Ramos (cell line): ENCODE data around the gene BPIFB4.
"Not testable (repeated sequence)": the region's sequence is repeated elsewhere in the genome, so short reads cannot be mapped to it uniquely, and the experiment has no call there.

Experiments used
- in situ Hi-C: fragments of 300-500 bp; cut with MboI; formaldehyde crosslinking; loops from one replicate; pipeline ENCODE4 v1.14.3; 2022; ENCODE audit warnings: low sequenced_read_pairs; ENCODE audit not compliant: unreplicated experiment

The BPIFB4 gene

DNA sequence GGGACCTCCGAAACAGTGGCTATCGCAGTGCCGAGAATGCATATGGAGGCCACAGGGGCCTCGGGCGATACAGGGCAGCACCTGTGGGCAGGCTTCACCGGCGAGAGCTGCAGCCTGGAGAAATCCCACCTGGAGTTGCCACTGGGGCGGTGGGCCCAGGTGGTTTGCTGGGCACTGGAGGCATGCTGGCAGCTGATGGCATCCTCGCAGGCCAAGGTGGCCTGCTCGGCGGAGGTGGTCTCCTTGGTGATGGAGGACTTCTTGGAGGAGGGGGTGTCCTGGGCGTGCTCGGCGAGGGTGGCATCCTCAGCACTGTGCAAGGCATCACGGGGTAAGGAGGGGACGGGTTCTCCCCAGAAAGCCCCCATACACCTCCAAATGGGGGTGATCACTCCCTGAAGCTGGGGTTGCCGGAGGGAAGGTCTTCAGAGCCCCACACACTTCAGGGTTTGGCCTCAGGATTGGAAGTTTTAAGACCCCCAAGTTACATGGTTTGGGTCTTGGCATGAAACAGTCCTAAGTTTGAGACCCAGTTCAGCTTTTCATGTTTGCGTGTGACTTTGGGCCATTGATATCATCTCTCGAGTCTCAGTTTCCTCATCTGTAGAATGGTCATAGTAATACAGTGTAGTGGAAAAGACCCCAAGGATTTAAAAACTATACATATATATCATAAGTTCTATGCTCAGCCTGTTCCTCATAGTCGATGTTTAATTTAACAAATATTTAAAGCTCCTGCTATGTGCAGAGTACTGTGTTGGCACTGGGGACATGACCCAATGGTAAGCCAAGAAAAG, 4.3 kb downstream of the BPIFB4 start:
- in situ Hi-C loops: no loop called here

DNA sequence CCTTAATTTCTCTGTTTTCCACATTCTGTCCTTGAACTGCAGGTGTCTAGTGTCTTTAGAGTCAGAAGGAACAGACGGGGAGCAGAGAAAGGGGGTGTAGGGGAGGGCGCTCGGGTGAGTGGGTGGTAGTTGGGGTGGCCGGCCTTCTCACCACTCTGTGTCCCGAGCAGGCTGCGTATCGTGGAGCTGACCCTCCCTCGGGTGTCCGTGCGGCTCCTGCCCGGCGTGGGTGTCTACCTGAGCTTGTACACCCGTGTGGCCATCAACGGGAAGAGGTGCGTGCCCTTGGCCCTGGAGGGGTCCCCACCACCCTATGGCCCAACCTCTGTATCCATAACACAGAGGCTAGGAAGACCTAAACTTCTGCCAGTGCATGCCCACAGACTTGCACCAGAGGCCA, 5.3 kb downstream of the BPIFB4 start:
- in situ Hi-C loops: no loop called here

DNA sequence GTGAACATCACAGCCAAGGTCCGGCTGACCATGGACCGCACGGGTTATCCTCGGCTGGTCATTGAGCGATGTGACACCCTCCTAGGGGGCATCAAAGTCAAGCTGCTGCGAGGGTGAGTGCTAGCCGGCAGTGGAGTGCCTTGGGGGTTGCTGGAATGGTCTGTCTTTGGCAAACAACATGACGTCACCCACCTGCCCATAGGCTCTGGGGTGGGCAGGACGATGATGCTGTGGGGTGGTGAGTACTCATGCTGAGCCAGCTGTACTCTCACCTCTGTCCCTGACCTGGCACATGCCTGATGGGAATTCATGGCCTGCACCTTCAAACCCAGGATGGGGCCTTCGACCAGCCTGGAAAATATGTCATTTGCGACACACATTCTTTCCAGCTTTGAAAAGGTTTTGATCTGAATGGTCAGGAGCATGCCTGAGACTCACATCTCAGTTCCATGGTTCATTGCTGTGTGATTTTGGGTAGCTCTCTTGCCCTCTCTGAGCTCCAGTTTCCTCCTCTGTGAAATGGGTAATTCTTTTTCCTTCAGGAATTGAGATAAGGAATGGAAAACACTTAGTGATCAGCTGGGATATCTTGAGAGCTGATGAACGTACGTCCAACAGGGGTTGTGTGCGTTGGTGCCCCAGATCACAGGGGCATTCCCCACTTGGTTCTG, 6.7 kb downstream of the BPIFB4 start:
- in situ Hi-C loops: no loop called here

DNA sequence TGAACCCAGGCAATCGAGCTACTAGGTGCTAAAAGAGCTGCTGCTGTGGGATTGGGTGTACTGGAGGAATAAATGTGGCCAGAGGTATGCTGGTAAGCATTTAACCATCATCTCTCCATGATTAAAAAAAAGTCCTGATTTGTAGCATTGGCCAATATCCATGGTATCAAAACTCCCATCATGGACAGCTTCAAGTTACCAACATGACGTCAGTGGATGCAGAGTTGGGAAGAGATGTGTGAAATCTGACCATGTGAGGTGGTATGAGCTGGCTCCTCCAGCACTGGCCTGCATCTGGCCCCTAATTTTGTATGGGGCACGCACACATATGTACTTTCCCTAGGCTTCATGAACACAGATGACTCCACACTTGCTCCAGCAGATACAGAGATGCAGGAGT, 11.7 kb downstream of the BPIFB4 start:
- in situ Hi-C loops: no loop called here

DNA sequence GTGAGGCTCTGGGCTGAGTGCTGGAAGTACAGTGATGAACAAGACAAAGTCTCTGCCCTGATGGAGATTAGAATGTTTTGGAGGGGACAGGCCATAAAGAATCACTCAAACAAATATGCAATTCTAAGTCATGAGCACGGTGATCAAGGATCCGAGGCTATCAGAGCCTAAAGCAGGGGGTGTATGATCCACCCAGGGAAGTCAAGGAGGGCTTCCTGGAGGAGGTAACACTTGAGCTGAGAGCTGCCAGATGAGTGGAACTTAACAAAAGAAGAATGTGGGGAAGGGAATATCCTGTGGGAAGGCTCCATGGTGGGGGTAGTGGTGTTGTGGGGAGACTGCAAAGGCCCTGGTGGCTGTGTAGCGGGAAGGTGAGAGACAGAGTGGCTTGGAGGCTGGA, 12.2 kb downstream of the BPIFB4 start:
- in situ Hi-C loops: no loop called here

DNA sequence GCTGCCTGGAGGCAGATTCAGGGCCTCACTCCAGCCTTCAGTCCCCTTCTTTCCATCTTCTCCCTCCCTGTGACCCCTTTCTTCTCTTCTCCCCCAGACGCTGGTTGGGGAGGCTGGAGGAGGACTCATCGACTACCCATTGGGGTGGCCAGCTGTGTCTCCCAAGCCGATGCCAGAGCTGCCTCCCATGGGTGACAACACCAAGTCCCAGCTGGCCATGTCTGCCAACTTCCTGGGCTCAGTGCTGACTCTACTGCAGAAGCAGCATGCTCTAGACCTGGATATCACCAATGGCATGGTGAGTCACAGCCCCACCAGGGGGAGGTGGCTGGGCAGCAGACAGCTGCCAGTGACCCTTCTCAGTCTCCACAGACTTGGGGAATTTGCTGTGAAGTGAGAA, 12.9 kb downstream of the BPIFB4 start:
- in situ Hi-C loops: no loop called here

DNA sequence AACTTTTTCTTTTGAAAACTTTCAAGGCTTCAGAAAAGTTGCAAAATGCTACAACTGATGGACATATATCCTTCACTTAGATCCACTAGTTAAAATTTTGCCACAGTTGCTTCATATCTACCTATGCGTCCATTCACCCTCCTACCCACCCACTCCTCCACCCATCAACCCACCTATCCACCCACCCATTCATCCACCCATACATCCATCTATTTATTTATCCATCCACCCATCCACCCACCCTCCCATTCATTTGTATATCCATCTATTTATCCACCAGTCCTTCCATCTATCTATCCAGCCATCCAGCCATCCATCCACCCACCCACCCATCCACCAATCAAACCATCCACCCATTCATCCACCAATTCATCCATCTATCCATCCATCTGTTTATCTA, 13.6 kb downstream of the BPIFB4 start:
- in situ Hi-C loops: no loop called here

DNA sequence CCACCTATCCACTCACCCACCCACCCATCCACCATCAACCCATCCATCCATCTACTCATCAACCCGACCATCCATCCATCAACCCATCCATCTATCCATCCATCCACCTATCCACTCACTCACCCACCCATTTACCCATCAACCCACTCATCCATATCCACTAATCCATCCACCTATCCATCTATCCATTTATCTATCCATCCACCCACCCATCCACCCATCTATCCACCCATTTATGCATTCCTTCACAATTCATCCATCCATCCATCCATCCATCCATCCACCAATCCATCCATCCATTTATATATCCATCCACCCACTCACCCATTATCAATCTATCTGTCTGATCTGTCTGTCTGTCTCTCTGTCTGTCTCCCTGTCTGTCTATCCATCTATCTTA, 14.1 kb downstream of the BPIFB4 start:
- in situ Hi-C loops: no loop called here

DNA sequence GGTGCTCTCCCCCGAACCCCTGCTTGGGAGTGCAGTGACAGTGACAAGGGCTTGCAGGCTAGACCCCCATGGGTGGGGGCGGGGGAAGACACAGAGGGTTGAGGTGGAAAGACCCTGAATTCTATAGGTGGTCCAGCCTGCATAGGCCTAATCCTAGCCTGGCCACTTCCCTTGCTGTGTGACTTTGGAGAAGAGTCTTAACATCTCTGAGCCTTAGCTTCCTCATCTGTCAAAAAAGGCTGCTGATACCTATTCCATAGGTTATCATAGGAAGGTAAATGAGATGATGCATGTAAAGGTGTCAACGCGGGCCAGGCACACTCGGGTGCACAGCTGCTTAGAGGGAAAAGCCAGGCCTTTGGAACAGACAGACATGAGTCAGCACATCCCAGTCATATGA, 15.8 kb downstream of the BPIFB4 start:
- in situ Hi-C loops: no loop called here

DNA sequence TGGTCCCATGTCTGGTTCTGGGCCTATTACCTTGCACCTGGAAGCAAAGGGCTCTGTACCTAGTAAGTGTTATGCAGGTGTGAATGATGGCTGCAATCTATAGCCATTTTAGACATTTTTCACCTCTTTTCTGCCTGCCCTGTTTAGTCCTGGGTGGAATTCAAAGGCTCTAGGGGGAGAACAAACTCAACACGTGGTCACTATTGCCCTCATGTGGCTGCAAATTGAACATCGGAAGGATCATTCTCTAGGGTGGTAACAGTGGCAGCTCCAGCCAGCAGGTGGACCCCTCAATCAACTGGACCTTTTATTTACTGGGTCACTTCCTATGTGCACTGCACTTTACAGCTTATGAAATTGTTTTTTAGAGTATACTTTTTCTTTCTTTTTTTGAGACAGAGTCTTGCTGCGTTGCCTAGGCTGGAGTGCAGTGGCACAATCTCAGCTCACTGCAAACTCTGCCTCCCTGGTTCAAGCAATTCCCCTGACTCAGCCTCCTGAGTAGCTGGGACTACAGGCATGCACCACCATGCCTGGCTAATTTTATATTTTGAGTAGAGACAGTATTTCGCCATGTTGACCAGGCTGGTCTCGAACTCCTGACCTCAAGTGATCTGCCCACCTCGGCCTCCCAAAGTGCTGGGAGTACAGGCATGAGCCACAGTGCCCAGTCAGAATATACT, 16.6 kb downstream of the BPIFB4 start:
- in situ Hi-C loops: not testable (repeated sequence)

DNA sequence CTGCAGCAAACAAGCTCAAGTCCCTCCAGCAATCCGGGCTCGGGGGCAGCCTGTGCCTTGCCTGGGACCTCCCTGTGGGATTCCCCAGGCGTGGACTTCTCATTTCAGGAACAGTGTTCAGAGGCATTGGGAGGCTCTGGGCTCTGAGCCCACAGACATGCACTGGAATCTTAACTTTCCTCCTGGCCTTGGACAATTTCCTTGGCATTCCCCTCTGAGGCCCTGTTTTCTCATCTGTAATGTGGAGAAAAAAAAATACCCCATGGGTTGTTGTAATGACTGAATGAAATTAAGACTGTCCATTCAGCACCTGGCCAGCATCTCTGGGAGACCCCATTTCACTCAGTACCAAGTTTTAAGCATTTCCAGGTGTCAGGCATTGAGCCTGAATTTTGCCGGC, 17.6 kb downstream of the BPIFB4 start:
- in situ Hi-C loops: no loop called here

DNA sequence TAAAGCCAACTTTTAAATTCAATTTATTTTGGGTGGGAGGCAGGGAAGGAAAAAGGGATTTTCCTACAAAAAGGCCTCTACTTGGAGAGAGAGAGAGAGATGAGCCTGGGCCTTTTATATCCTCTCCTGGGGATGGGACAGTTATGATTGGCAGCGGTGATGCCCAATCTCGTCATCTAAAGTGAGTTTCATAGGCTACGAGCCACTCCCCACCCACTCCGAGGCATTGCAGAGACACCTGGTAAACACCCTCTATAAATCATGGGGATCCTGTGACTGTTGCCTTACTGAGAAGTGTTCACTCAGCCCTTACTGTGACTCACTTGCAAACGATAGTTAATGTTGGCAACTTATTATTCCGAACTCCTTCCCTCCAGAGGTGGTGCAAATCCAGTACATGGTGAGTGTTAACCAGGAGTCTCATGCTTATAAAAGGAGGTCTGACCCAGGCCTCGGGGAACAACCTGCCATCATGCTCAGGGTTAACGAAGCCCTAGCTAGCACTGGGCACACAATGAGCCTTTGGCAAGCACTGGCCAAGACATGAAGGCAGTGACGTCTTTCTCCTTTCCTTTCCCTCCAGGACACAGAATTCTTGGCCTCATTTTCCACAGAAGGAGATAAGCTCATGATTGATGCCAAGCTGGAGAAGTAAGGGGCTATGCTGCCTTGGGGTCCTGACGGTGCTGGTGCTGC, 20.5 kb downstream of the BPIFB4 start:
- in situ Hi-C loops: no loop called here

DNA sequence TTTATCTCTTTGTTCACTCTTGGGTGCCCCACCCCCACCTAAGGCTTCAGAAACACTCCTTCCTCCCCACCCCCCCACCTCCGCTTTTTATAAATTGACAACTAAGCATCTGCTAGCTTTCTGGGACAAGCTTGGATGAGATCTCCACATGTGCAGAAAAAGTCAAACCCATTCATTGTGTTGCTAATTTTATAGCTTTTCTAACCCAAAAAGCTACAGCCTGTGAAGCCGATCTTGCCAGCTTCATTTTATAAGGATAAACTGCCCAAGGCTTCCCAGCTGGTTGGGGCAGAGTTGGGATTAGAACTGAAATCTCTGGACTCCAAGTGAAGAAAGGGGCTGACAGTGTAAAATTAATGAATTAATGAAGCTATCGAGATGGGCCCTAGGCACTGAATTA, 24.1 kb downstream of the BPIFB4 start:
- in situ Hi-C loops: no loop called here

DNA sequence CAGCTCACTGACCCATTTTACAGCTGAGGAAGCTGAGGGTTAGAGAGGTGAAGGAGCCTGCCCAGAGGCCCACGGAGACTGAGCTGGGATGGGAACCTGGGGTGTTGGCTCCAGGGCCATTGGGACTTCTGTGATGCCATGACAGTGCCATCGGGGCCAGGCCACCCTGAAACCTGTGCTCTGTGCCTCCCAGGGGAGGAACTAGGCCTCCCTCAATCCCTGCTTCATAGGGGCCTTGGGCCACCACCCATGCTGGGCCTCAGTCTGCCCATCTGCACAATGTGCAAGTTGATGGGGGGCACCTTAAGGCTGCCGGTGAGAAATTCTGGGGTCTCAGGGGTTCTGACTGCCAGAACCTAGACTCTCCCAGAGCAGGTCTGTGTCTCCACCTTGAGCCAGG, 24.9 kb downstream of the BPIFB4 start:
- in situ Hi-C loops: no loop called here

DNA sequence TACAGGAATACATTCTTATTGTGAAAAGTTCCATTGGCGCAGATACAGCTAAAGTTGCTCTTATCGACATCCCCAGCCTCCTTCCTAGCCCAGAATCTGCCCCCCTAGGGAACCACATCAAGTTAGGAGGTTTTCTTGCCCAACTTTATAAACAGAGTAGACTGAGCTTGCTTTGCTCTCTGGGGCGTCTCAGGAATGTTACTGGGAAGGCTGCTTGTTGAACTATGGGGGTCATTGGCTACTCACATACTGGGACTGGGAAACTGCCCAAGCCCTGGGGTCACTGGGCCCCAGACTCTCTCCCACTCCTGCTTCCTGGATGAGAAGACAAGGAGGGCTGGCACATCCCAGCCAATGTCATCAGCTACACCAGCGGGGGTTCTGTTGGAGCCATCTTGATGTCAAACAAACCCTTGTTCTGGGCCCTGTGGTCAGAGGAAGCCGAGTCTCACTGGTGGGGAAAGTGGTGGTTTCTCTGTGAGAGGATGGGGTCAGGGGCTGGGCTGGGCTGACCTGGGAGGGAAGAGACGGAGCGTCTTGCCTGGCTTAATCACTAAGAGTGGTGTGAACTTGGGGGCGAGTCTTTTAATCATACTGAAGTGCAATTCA, 26.0 kb downstream of the BPIFB4 start:
- in situ Hi-C loops: no loop called here

DNA sequence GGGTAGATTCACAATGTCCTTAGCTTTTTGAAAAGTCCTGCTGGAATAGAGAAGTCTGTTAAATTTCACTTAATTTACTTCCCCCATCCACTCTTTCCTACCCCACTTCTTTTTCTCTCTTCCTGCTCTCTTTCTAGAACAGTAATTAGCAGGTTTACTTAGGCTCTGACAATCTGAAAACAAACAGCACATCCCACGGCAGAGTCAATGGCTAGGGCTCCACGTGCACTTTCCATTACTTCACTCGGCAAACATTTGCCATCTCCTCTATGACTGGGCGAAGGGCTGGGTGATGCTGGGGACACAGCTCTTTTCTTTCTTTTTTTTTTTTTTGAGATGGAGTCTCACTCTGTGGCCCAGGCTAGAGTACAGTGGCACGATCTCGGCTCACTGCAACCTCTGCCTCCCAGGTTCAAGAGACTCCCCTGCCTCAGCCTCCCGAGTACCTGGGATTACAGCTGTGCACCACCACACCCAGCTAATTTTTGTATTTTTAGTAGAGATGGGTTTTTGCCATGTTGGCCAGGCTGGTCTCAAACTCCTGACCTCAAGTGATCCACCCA, 26.7 kb downstream of the BPIFB4 start:
- in situ Hi-C loops: not testable (repeated sequence)

DNA sequence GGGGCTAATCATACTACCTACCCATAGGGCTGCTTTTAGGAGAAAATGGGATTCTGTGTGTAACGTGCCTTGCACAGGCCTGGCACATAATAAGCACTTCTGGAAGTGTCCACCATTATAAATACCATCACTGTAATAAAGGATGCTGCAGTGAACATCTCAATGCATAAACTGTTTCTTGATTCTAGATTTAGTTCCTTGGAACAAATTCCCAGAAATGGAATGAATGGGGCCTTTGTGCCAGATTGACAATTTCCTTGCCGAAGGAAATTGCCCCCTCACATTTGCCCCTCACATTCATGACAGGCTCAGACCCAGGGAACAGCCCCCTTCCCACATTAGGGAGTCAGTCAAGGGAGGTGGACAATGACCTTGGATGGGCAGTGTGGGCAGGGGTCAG, 29.2 kb downstream of the BPIFB4 start:
- in situ Hi-C loops: no loop called here

DNA sequence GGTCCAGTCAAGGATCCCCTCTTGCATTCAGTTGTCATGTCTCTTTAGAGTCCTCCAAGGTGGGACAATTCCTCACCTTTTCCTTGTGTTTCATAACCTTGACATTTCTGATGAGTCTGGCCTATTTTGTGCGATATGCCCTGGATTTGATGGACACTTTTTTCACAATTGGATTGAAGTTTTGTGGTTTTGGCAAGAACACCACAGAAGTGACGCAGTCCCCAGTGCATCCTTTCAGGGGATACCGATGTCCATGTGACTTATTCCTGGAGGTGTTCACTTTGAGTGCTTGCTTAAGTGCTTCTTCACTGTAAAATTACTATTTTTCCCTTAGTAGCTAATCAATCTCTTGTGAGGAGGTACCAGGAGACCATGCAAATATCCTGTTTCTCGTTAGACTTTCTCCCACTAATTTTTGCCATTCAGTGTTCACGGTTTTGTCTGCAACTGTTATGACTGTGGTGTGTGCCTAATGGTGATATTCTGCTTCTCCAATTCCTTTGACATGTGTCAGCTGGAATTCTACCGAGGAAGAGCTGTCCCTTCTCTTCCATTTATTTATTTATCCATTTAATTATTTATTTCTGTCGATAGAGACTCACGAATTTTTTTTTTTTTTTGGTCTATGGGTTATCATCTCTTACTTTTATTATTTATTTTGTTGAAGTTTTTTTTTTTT, 30.8 kb downstream of the BPIFB4 start:
- in situ Hi-C loops: no loop called here

DNA sequence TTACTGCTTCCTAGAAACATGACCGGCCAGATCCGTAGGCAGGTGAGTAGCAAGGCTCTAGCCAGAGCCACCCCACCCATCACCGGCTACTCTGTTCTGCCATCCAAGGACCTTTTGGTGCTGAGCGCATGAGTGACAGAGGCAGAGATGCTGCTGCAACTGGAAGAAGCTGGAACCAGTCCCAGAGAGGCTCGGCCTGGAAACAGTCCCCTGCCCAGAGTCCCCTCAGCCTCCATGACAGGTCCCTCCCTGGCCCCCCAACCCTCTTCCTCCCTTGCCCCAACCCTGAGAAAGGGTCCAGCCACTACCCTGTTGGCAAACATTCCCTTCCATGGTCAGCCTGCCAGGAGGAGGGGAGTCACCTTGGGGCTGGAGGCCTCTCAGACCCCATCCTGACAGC, 31.9 kb downstream of the BPIFB4 start:
- in situ Hi-C loops: no loop called here
